Loucy (cell line): ENCODE measurements around the gene AACS.

Experiments
- H2AFZ ChIP-seq: fragments of 200-600 bp; sonication (generic); 2 replicates; pipeline ENCODE4 v1.6.0; 2016; ENCODE audit warnings: antibody characterized with exemption, mild to moderate bottlenecking, low read length, moderate library complexity
- H3F3A ChIP-seq: fragments of 200-600 bp; 2 replicates; pipeline ENCODE4 v1.6.0; 2016; ENCODE audit warnings: antibody characterized with exemption, low read depth, mild to moderate bottlenecking
- H3K27me3 ChIP-seq: fragments of 200-600 bp; sonication (generic); 2 replicates; pipeline ENCODE4 v1.6.1; 2014; ENCODE audit warnings: low read length, mild to moderate bottlenecking; ENCODE audit not compliant: insufficient read depth, poor library complexity, severe bottlenecking
- H3K36me3 ChIP-seq: fragments of 200-600 bp; sonication (generic); 2 replicates; pipeline ENCODE4 v1.6.1; 2016; ENCODE audit warnings: low read length; ENCODE audit not compliant: insufficient read depth
- H3K4me1 ChIP-seq: fragments of 200-600 bp; sonication (generic); 2 replicates; pipeline ENCODE4 v1.5.1; 2014; ENCODE audit warnings: low read length, mild to moderate bottlenecking; ENCODE audit not compliant: insufficient read depth, poor library complexity, severe bottlenecking
- H3K4me2 ChIP-seq: fragments of 200-600 bp; sonication (generic); 2 replicates; pipeline ENCODE4 v1.6.0; 2014; ENCODE audit warnings: antibody characterized with exemption, low read length, low read depth, mild to moderate bottlenecking; ENCODE audit not compliant: poor library complexity, severe bottlenecking
- H3K4me3 ChIP-seq: fragments of 200-600 bp; sonication (generic); 2 replicates; pipeline ENCODE4 v1.5.1; 2014; ENCODE audit warnings: low read length, mild to moderate bottlenecking, mixed read lengths; ENCODE audit not compliant: poor library complexity, severe bottlenecking
- H3K79me2 ChIP-seq: fragments of 200-600 bp; sonication (generic); 2 replicates; pipeline ENCODE4 v1.6.1; 2014; ENCODE audit warnings: low read length; ENCODE audit not compliant: insufficient read depth
- H3K9ac ChIP-seq: fragments of 200-600 bp; sonication (generic); 2 replicates; pipeline ENCODE4 v1.6.0; 2014; ENCODE audit warnings: mild to moderate bottlenecking, low read depth, low read length, moderate library complexity; ENCODE audit not compliant: poor library complexity, severe bottlenecking
- H3K9me2 ChIP-seq: fragments of 200-600 bp; sonication (generic); replicated peaks from 2 replicates; pipeline ENCODE4 v1.6.1; 2016; ENCODE audit warnings: low read depth, low read length, mixed read lengths
- H3K9me3 ChIP-seq: fragments of 200-600 bp; sonication (generic); 2 replicates; pipeline ENCODE4 v1.6.1; 2014; ENCODE audit warnings: mild to moderate bottlenecking, antibody characterized with exemption, low read length, low read depth; ENCODE audit not compliant: insufficient read depth
- H4K20me1 ChIP-seq: fragments of 200-600 bp; sonication (generic); 2 replicates; pipeline ENCODE4 v1.6.0; 2014; ENCODE audit warnings: antibody characterized with exemption, low read length, mild to moderate bottlenecking; ENCODE audit not compliant: insufficient read depth, poor library complexity, severe bottlenecking
- CTCF ChIP-seq: fragments of 200-600 bp; sonication (generic); conservative IDR thresholded peaks from 2 replicates; pipeline ENCODE4 v1.5.1; 2014; ENCODE audit warnings: mild to moderate bottlenecking, antibody characterized with exemption, low read length
- EZH2phosphoT487 ChIP-seq: fragments of 200-600 bp; IDR thresholded peaks from 2 replicates; pipeline ENCODE4 v1.6.1; 2018; ENCODE audit warnings: antibody characterized with exemption, mild to moderate bottlenecking, moderate library complexity, borderline replicate concordance

The AACS gene

GRCh38 chr12:125164541-125164940, 99.3 kb downstream of the AACS start:
- Histone ChIP-seq H3K79me2 (no peaks in the 10 kb centered on the region), H3K9me3 (no peaks in the 10 kb centered on the region), H3K27me3 (no peaks in the 10 kb centered on the region), H3K4me3 (no peak overlapping the region), H3K36me3 (no peaks in the 10 kb centered on the region), H3F3A (no peaks in the 10 kb centered on the region), H3K4me2 (no peak overlapping the region), H4K20me1 (no peaks in the 10 kb centered on the region), H2AFZ (no peak overlapping the region), H3K9me2 (no peaks in the 10 kb centered on the region), H3K4me1 (no peaks in the 10 kb centered on the region), H3K9ac (no peak overlapping the region)
- TF ChIP-seq EZH2phosphoT487 (no peak), CTCF (no peak)

- H3F3A ChIP-seq: no peaks in the 10 kb centered on the region
- no peak overlapping the region for H3K9ac ChIP-seq
Observed at GRCh38 chr12:125166041-125166440, 100.8 kb downstream of the AACS start.

GRCh38 chr12:125167658-125168057, 102.4 kb downstream of the AACS start:
- H3K36me3 ChIP-seq: no peaks in the 10 kb centered on the region
- H3F3A ChIP-seq: no peaks in the 10 kb centered on the region
- no peaks in the 10 kb centered on the region for H3K27me3 ChIP-seq
- H3K9me3 ChIP-seq: no peaks in the 10 kb centered on the region
- no peak overlapping the region for H3K4me2 ChIP-seq
- no peak overlapping the region for H3K4me3 ChIP-seq
- H3K9me2 ChIP-seq: no peaks in the 10 kb centered on the region
- no peak overlapping the region for H3K9ac ChIP-seq
- no peaks in the 10 kb centered on the region for H3K79me2 ChIP-seq
- H4K20me1 ChIP-seq: no peaks in the 10 kb centered on the region
- no peak overlapping the region for H2AFZ ChIP-seq
- H3K4me1 ChIP-seq: no peaks in the 10 kb centered on the region
- TF ChIP-seq CTCF (no peak), EZH2phosphoT487 (no peak)

More at GRCh38 chr12:125166041-125166440, 100.8 kb downstream of the AACS start:
- no peaks in the 10 kb centered on the region for H3K27me3 ChIP-seq
- no peak overlapping the region for H3K4me3 ChIP-seq
- no peaks in the 10 kb centered on the region for H3K9me2 ChIP-seq
- no peaks in the 10 kb centered on the region for H4K20me1 ChIP-seq
- no peaks in the 10 kb centered on the region for H3K36me3 ChIP-seq
- TF ChIP-seq CTCF (no peak), EZH2phosphoT487 (no peak)
- H3K9me3 ChIP-seq: no peaks in the 10 kb centered on the region
- no peaks in the 10 kb centered on the region for H3K4me1 ChIP-seq
- H3K4me2 ChIP-seq: no peak overlapping the region
- no peaks in the 10 kb centered on the region for H3K79me2 ChIP-seq
- H2AFZ ChIP-seq: no peak overlapping the region
